Sigmoid colon (tissue), 7 donors: ENCODE measurements around the gene DIAPH2. TPM values are rescaled to one million over a fixed set of nuclear protein-coding genes. Genes with fewer than 3 reads are reported as not detected.

Experiments
- DNase-seq: peaks from one replicate; pipeline ENCODE4 v3.0.0-alpha.2; 2019
- H3K27ac ChIP-seq, 4 donors: fragments of 200-600 bp; sonication (generic); one replicate each; pipeline ENCODE4 v1.5.1; 2016 to 2019; ENCODE audit warnings: mild to moderate bottlenecking in 1 of 4
- H3K27me3 ChIP-seq, 3 donors: fragments of 200-600 bp; sonication (generic); one replicate each; pipeline ENCODE4 v1.5.1; 2019; ENCODE audit warnings: mild to moderate bottlenecking in 1 of 3
- H3K36me3 ChIP-seq, 4 donors: fragments of 200-600 bp; sonication (generic); one replicate each; pipeline ENCODE4 v1.5.1; 2016 to 2019
- H3K4me1 ChIP-seq, 4 donors: fragments of 200-600 bp; sonication (generic); one replicate each; pipeline ENCODE4 v1.5.1; 2017 to 2019
- H3K4me3 ChIP-seq, 4 donors: fragments of 200-600 bp; sonication (generic); one replicate each; pipeline ENCODE4 v1.5.1; 2017 to 2019; ENCODE audit warnings: mild to moderate bottlenecking in 2 of 4, moderate library complexity in 1 of 4
- H3K9me3 ChIP-seq, 4 donors: fragments of 200-600 bp in 3 of 4; sonication (generic) in 3 of 4; one replicate each; pipeline versions ENCODE4 v1.5.1 to v1.6.1; 2013 to 2019
- EP300 ChIP-seq, 4 donors: sonication (generic); formaldehyde crosslinking; IDR thresholded peaks; one replicate each; pipeline ENCODE4 v1.6.1; 2017; ENCODE audit warnings: antibody characterized with exemption in 4 of 4
- POLR2A ChIP-seq, 2 donors: fragments of 450-650 bp; IDR thresholded peaks; one replicate each; pipeline ENCODE4 v1.6.1; 2016; ENCODE audit warnings: antibody characterized with exemption in 2 of 2, mild to moderate bottlenecking in 2 of 2, moderate library complexity in 2 of 2
- POLR2AphosphoS5 ChIP-seq, 4 donors: sonication (generic); formaldehyde crosslinking; IDR thresholded peaks; one replicate each; pipeline ENCODE4 v1.6.1; 2017; ENCODE audit warnings: antibody characterized with exemption in 4 of 4
- WGBS, 2 donors: extraction: QIAGEN DNeasy Blood & Tissue Kit; methylation state at CpG; one replicate each; pipeline ENCODE4 v1.1.7; 2013; 5-methylcytosine and 5-hydroxymethylcytosine counted together
- intact Hi-C: fragments of 100-400 bp; cut with DNase I; formaldehyde crosslinking; loops from one replicate; pipeline ENCODE4 v1.15.1; 2023
- polyA plus RNA-seq, 3 donors: library from polyadenylated mRNA; stranded (reverse); fragments of 200-250 nt; gene quantifications; one replicate each; pipeline ENCODE4 v1.2.3, GENCODE V29; 2013
- total RNA-seq, 4 donors: library from RNA; depleted of rRNA; stranded (reverse); fragments of >200 nt; gene quantifications; one replicate each; pipeline ENCODE4 v1.1.0, GENCODE V29; 2016
- TF ChIP-seq, protein P1 (sequence below), 4 experiments: fragments of 450-650 bp in 3 of 4; fragments of 200-600 bp in 1 of 4; IDR thresholded peaks; one replicate each; pipeline ENCODE4 v1.5.1; 2016 to 2019; ENCODE audit warnings: antibody characterized with exemption in 4 of 4, mild to moderate bottlenecking in 3 of 4, moderate library complexity in 2 of 4
- donor health status: healthy with polysubstance abuse.
- donor health status: Bipolar disorder and iron deficiency.
- donor health status: healthy.

The DIAPH2 gene
- total and polyA plus RNA-seq, 7 donors: 6.6 to 31.3 (median 21.7) TPM

GRCh38 chrX:96987228-96987627 is 302.6 kb downstream of the DIAPH2 start:
- intact Hi-C loops: no loop called here
- DNase-seq: no peak

GRCh38 chrX:96989830-96990571 is 305.4 kb downstream of the DIAPH2 start:
- Histone ChIP-seq H3K27me3 (no peaks in the 10 kb centered on the region), H3K4me3 (no peak overlapping the region), H3K27ac (no peak overlapping the region), H3K4me1 (no peaks in the 10 kb centered on the region), H3K36me3 (no peaks in the 10 kb centered on the region), H3K9me3 (no peaks in the 10 kb centered on the region)
- no peak for TF ChIP-seq EP300 (IDR thresholded peaks at IDR 0.05)
- TF ChIP-seq, protein P1, sequence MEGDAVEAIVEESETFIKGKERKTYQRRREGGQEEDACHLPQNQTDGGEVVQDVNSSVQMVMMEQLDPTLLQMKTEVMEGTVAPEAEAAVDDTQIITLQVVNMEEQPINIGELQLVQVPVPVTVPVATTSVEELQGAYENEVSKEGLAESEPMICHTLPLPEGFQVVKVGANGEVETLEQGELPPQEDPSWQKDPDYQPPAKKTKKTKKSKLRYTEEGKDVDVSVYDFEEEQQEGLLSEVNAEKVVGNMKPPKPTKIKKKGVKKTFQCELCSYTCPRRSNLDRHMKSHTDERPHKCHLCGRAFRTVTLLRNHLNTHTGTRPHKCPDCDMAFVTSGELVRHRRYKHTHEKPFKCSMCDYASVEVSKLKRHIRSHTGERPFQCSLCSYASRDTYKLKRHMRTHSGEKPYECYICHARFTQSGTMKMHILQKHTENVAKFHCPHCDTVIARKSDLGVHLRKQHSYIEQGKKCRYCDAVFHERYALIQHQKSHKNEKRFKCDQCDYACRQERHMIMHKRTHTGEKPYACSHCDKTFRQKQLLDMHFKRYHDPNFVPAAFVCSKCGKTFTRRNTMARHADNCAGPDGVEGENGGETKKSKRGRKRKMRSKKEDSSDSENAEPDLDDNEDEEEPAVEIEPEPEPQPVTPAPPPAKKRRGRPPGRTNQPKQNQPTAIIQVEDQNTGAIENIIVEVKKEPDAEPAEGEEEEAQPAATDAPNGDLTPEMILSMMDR (IDR thresholded peaks at IDR 0.05): no peak
- TF ChIP-seq POLR2AphosphoS5 (IDR thresholded peaks at IDR 0.05): no peak
- no peak for TF ChIP-seq POLR2A (IDR thresholded peaks at IDR 0.05)
- DNase-seq: no peak
- intact Hi-C loops: no loop called here
- WGBS, 2 donors: 93 to 95% methylated on average over 5 of the region's 5 CpGs

More at GRCh38 chrX:96987228-96987627, 302.6 kb downstream of the DIAPH2 start:
- Histone ChIP-seq H3K27me3 (no peaks in the 10 kb centered on the region), H3K4me1 (no peaks in the 10 kb centered on the region), H3K27ac (no peak overlapping the region), H3K36me3 (no peaks in the 10 kb centered on the region), H3K9me3 (no peaks in the 10 kb centered on the region), H3K4me3 (no peak overlapping the region)
- TF ChIP-seq EP300 (IDR thresholded peaks at IDR 0.05): no peak
- TF ChIP-seq, protein P1 (IDR thresholded peaks at IDR 0.05): no peak
- TF ChIP-seq POLR2AphosphoS5 (IDR thresholded peaks at IDR 0.05): no peak
- TF ChIP-seq POLR2A (IDR thresholded peaks at IDR 0.05): no peak
- WGBS, 2 donors: 94 to 100% methylated on average over 1 of the region's 1 CpG

DNA sequence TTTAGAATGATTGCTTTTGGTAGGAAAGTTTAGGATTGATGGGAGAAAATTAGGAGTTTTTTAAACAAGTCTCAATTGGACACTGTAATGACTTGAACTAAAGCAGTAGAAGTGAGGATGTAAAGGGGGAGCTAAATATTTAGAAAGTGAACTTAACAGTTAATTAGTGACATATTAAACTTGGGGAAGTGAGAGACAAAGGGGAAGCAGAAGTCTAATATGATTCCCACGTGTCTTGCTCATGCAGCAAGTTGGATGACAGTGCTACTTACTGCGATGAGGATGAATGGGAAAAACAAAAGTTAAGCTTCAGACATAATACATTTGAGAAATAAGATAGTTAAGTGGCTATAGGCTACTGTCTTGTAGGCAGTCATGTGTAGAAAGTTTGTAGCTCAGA is 309.5 kb downstream of the DIAPH2 start:
- H3K27me3 ChIP-seq: no peaks in the 10 kb centered on the region
- intact Hi-C loops: no loop called here
- no peak for DNase-seq
- H3K4me1 ChIP-seq: no peaks in the 10 kb centered on the region
- H3K27ac ChIP-seq: no peak overlapping the region
- TF ChIP-seq, protein P1 (IDR thresholded peaks at IDR 0.05): no peak
- TF ChIP-seq EP300 (IDR thresholded peaks at IDR 0.05): no peak
- TF ChIP-seq POLR2A (IDR thresholded peaks at IDR 0.05): no peak
- TF ChIP-seq POLR2AphosphoS5 (IDR thresholded peaks at IDR 0.05): no peak
- H3K9me3 ChIP-seq: no peaks in the 10 kb centered on the region
- H3K36me3 ChIP-seq: no peaks in the 10 kb centered on the region
- 57 to 62% methylated on average over 2 of the region's 2 CpGs for WGBS, 2 donors
- H3K4me3 ChIP-seq: no peak overlapping the region

DNA sequence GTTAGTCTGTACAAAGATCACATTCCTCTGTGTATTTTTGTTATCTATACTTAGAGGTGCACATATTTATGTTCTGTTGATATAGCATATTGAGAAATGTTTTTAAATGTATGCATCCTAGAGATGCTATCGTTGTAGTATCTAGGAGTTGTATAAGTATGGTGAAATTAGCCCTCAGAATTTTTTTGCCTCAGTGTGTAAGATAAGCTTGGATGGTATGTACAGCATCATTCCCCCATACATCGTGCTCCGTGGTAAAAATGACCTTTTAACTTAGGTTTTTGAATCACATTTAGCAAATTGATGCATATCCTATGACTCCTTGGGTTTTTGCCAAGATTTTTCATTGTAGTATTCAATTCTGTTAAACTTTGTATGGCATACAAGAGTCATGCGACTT is 312.6 kb downstream of the DIAPH2 start:
- 89 to 93% methylated on average over 4 of the region's 4 CpGs for WGBS, 2 donors
- Histone ChIP-seq H3K4me1 (no peaks in the 10 kb centered on the region), H3K36me3 (no peaks in the 10 kb centered on the region), H3K9me3 (no peaks in the 10 kb centered on the region), H3K27me3 (no peaks in the 10 kb centered on the region), H3K27ac (no peak overlapping the region), H3K4me3 (no peak overlapping the region)
- intact Hi-C loops: no loop called here
- no peak for DNase-seq
- TF ChIP-seq POLR2A (IDR thresholded peaks at IDR 0.05) (no peak), EP300 (IDR thresholded peaks at IDR 0.05) (no peak), POLR2AphosphoS5 (IDR thresholded peaks at IDR 0.05) (no peak)
- TF ChIP-seq, protein P1 (IDR thresholded peaks at IDR 0.05): no peak
